Keratinocyte (primary cell): ENCODE measurements around the gene ZNF282.

ENCODE experiments used
- CTCF ChIP-seq, 3 experiments: IDR thresholded peaks in 1 of 3; conservative IDR thresholded peaks in 1 of 3; optimal IDR thresholded peaks in 1 of 3; 2 replicates in 2 of 3; 3 replicates in 1 of 3; pipeline versions ENCODE3 to v1.5.1; 2011; ENCODE audit warnings: low read length in 3 of 3, mild to moderate bottlenecking in 3 of 3, moderate library complexity in 2 of 3, control low read depth in 1 of 3, inconsistent platforms in 1 of 3; ENCODE audit not compliant: insufficient read depth in 2 of 3; ENCODE audit errors: extremely low read depth in 1 of 3
- EZH2 ChIP-seq: IDR thresholded peaks from one replicate; pipeline ENCODE4 v1.6.1; 2012; ENCODE audit warnings: inconsistent platforms, mild to moderate bottlenecking, low read length, moderate library complexity

DNA sequence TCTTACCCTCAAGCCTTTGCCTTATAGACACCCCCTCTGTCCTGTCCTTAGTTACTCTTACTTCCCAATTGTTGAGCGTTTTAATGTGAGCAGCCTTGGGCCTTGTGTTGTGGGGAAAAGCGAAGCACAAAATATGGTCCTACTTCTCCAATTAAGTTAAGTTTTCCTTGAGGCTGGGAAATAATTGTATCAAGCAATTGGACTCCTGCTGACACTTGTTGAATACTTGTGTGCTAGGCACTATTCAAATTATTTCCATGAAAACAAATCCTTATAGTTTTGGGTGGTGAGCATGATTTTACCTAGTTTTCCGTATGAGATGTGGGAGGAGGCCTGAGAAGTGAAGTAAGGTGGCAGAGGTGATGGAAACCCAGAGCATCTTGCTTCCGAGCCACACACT lies 61.2 kb downstream of the ZNF282 start:
- TF ChIP-seq CTCF (optimal IDR thresholded peaks at IDR 0.05 in 1 of 3, IDR thresholded peaks at IDR 0.05 in 1 of 3, conservative IDR thresholded peaks at IDR 0.05 in 1 of 3; ENCODE audit: extremely low read depth in 1 of 3, insufficient read depth in 2 of 3, low read length in 3 of 3) (no peak), EZH2 (no peak)
